BJ (cell line): Measurements from ENCODE around the gene DHX35. TPM values are rescaled to one million over a fixed set of nuclear protein-coding genes. Genes with fewer than 3 reads are reported as not detected.

Experiments used
- CTCF ChIA-PET: fragments of 350-600 bp; formaldehyde crosslinking; extraction: SDS; loops from one replicate; lab custom pipeline; 2021; ENCODE audit warnings: antibody characterized with exemption, inconsistent platforms; lab: Yijun Ruan, JAX
- POLR2A ChIA-PET: fragments of 300-600 bp; sonication (Branson Sonifier 250); formaldehyde crosslinking; extraction: SDS; loops from one replicate; lab custom pipeline; 2021; ENCODE audit warnings: antibody characterized with exemption; lab: Charles Lee
- DNase-seq: peaks from one replicate; pipeline ENCODE4 v3.0.0-alpha.2; 2011; ENCODE audit warnings: low read depth
- H3K27me3 ChIP-seq: 2 replicates; pipeline ENCODE4 v1.6.0; 2011; ENCODE audit warnings: low read length; ENCODE audit not compliant: control insufficient read depth, insufficient read depth
- H3K36me3 ChIP-seq: 2 replicates; pipeline ENCODE4 v1.5.1; 2011; ENCODE audit warnings: low read length; ENCODE audit not compliant: control insufficient read depth, insufficient read depth
- H3K4me3 ChIP-seq: 2 replicates; pipeline ENCODE4 v1.5.1; 2011; ENCODE audit warnings: low read depth, mild to moderate bottlenecking, control low read depth, low read length
- CTCF ChIP-seq: IDR thresholded peaks from 2 replicates; pipeline ENCODE4 v1.5.1; 2011; ENCODE audit warnings: low read depth, mild to moderate bottlenecking, control low read depth, inconsistent platforms, low read length, moderate library complexity; ENCODE audit not compliant: insufficient read depth
- polyA plus RNA-seq: library from polyadenylated mRNA; depleted of rRNA; stranded (reverse); fragments of >200 nt; gene quantifications from 2 replicates; pipeline ENCODE4 v1.2.3, GENCODE V29; 2011

Gene DHX35
- polyA plus RNA-seq, 1 experiment = 14.5 TPM

- DNase-seq = no peak
These were observed 73.9 kb downstream of the DHX35 start for GRCh38 chr20:39036011-39036410.

DNA sequence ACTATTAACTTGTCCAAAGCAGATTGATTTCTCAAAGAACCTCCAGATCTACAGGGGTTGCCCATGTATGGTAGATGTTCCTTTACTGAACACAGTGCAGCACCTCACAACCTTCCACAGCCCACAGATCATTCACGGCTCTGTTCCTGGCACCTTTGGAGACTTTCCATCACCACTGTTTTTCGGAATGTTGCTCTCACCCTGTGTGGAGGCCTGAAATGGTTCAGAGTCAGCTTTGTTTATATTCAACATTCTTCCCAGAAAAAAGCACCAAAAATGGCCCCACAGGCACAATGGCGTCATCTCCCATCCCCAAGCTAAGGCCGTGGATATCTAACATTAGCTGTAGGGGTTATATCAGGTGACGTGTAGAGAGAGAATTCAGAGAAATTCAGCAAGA lies 74.7 kb downstream of the DHX35 start:
- no peak for TF ChIP-seq CTCF
- ChIA-PET POLR2A (interaction anchor here (0.5 to 0.9 kb wide), 2 partner anchors 13 to 78 kb away, joined by 3 read pairs; no protein-coding TSS in a partner anchor), CTCF (interaction anchor here (0.9 to 8.6 kb wide), 2 partner anchors 12 to 142 kb away, joined by 3 to 69 read pairs; no protein-coding TSS in a partner anchor)
- H3K27me3 ChIP-seq = no peaks in the 10 kb centered on the region
- peaks cover 9% of the 10 kb centered on the region for H3K36me3 ChIP-seq
- H3K4me3 ChIP-seq = no peak overlapping the region
- DNase-seq = no peak

More at GRCh38 chr20:39036011-39036410, 73.9 kb downstream of the DHX35 start:
- ChIA-PET POLR2A (interaction anchor here (0.5 to 0.9 kb wide), 2 partner anchors 14 to 77 kb away, joined by 3 read pairs; no protein-coding TSS in a partner anchor), CTCF (interaction anchor here (0.5 to 8.6 kb wide), 2 partner anchors 13 to 1929 kb away, joined by 3 to 69 read pairs; no protein-coding TSS in a partner anchor)
- no peak overlapping the region for H3K4me3 ChIP-seq
- TF ChIP-seq CTCF = no peak
- H3K27me3 ChIP-seq = no peaks in the 10 kb centered on the region
- H3K36me3 ChIP-seq = peaks cover 9% of the 10 kb centered on the region

GRCh38 chr20:39038047-39038446 lies 75.9 kb downstream of the DHX35 start:
- no peak overlapping the region for H3K4me3 ChIP-seq
- DNase-seq = no peak
- TF ChIP-seq CTCF = no peak
- ChIA-PET POLR2A (no interaction called here), CTCF (interaction anchor here (0.9 to 8.6 kb wide), 3 partner anchors 11 to 112 kb away, joined by 3 to 69 read pairs (median 5); partner anchors contain the start of gene FAM83D)
- peaks cover 9% of the 10 kb centered on the region for H3K36me3 ChIP-seq
- H3K27me3 ChIP-seq = no peaks in the 10 kb centered on the region

DNA sequence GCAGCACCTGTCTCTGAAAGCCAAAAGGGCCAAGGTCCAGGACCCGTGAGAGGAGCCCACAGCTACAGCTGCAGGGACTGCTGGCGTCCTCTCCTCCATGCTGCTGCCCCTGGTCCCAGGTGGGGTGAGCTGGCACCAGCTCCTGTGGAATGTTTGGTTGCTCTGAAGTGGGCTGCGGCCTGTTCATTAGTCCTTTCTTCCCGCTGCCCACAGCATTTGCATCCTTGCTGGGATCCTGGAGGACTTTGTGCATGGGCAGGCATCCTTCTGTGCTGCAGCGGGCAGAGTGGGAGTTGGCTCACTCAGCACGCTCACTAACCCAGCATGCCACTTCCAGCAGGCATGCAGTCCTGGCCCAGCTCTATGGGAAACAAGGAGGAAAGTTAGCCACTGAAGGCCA lies 76.4 kb downstream of the DHX35 start:
- no peak overlapping the region for H3K4me3 ChIP-seq
- no peak for DNase-seq
- CTCF ChIA-PET = interaction anchor here (0.8 to 8.6 kb wide), 3 partner anchors 10 to 308 kb away, joined by 3 to 69 read pairs (median 5); no protein-coding TSS in a partner anchor
- POLR2A ChIA-PET = no interaction called here
- peaks cover 9% of the 10 kb centered on the region for H3K36me3 ChIP-seq
- TF ChIP-seq CTCF = no peak
- no peaks in the 10 kb centered on the region for H3K27me3 ChIP-seq

DNA sequence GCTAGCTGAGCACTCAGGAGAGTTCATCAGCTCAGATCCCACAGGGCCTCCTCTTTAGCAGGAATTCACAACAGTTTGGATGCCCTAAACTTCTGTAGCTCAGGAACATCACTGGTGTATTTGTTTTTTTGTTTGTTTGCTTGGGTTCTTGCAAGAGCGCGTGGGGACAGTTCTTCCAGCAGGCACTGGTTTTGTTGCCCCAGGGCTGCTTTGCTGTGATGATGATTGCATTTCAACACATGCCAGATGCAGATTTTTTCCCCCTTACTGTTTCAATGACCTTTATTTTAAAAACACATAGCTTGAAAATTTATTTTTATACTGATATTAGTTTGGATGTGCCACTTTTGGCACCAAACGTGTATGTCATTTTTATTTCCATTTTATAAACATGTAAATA lies 77.1 kb downstream of the DHX35 start:
- TF ChIP-seq CTCF = no peak
- peaks cover 9% of the 10 kb centered on the region for H3K36me3 ChIP-seq
- no peak overlapping the region for H3K4me3 ChIP-seq
- CTCF ChIA-PET = interaction anchor here (0.8 to 8.6 kb wide), 2 partner anchors 9 to 309 kb away, joined by 3 to 69 read pairs; no protein-coding TSS in a partner anchor
- DNase-seq = no peak
- H3K27me3 ChIP-seq = no peaks in the 10 kb centered on the region
- POLR2A ChIA-PET = no interaction called here
